H9 (cell line): ENCODE results near the gene LMCD1. TPM values are rescaled to one million over a fixed set of nuclear protein-coding genes. Genes with fewer than 3 reads are reported as not detected.

Experiments
- DNase-seq: peaks from one replicate; pipeline ENCODE4 v3.0.0-alpha.2; 2017
- H2AFZ ChIP-seq: one replicate; pipeline ENCODE4 v1.6.1; 2013; ENCODE audit warnings: mild to moderate bottlenecking, low read length, control low read depth, moderate library complexity
- H2AK5ac ChIP-seq: 2 replicates; pipeline ENCODE4 v1.6.1; 2013; ENCODE audit warnings: low read length, control low read depth, mixed read lengths; ENCODE audit not compliant: insufficient read length
- H2BK120ac ChIP-seq: one replicate; pipeline ENCODE4 v1.6.1; 2013; ENCODE audit warnings: low read depth, mild to moderate bottlenecking, low read length, control low read depth, inconsistent platforms; ENCODE audit not compliant: poor library complexity, severe bottlenecking
- H2BK12ac ChIP-seq: 2 replicates; pipeline ENCODE4 v1.6.1; 2013; ENCODE audit warnings: low read length, control low read depth, mixed read lengths, low read depth; ENCODE audit not compliant: insufficient read length
- H2BK15ac ChIP-seq: 2 replicates; pipeline ENCODE4 v1.6.1; 2013; ENCODE audit warnings: low read depth, low read length, control low read depth
- H2BK20ac ChIP-seq: one replicate; pipeline ENCODE4 v1.6.1; 2013; ENCODE audit warnings: low read depth, mild to moderate bottlenecking, low read length, control low read depth, inconsistent platforms; ENCODE audit not compliant: poor library complexity, severe bottlenecking
- H2BK5ac ChIP-seq: 2 replicates; pipeline ENCODE4 v1.6.1; 2013; ENCODE audit warnings: low read length, control low read depth, mixed read lengths; ENCODE audit not compliant: insufficient read length
- H3K14ac ChIP-seq: 2 replicates; pipeline ENCODE4 v1.6.1; 2013; ENCODE audit warnings: low read length, control low read depth; ENCODE audit not compliant: insufficient read depth
- H3K18ac ChIP-seq: 2 replicates; pipeline ENCODE4 v1.6.1; 2013; ENCODE audit warnings: low read depth, mild to moderate bottlenecking, mixed read lengths, low read length, control low read depth; ENCODE audit not compliant: insufficient read length
- H3K23ac ChIP-seq: 2 replicates; pipeline ENCODE4 v1.6.1; 2013; ENCODE audit warnings: low read length, control low read depth, mixed read lengths, low read depth; ENCODE audit not compliant: insufficient read length
- H3K23me2 ChIP-seq: 2 replicates; pipeline ENCODE4 v1.6.1; 2013; ENCODE audit warnings: low read depth, mild to moderate bottlenecking, mixed read lengths, low read length, control low read depth; ENCODE audit not compliant: insufficient read length, poor library complexity, severe bottlenecking
- H3K27ac ChIP-seq: 2 replicates; pipeline ENCODE4 v1.5.1; 2013; ENCODE audit warnings: low read length, control low read depth, mixed read lengths, low read depth; ENCODE audit not compliant: insufficient read length
- H3K27me3 ChIP-seq: 2 replicates; pipeline ENCODE4 v1.6.1; 2013; ENCODE audit warnings: low read length, control low read depth, inconsistent platforms; ENCODE audit not compliant: insufficient read depth
- H3K4ac ChIP-seq: 2 replicates; pipeline ENCODE4 v1.6.1; 2013; ENCODE audit warnings: low read depth, mild to moderate bottlenecking, control low read depth, inconsistent platforms, low read length, moderate library complexity
- H3K4me1 ChIP-seq: 2 replicates; pipeline ENCODE4 v1.6.1; 2013; ENCODE audit warnings: low read length, control low read depth, inconsistent platforms; ENCODE audit not compliant: insufficient read depth
- H3K4me2 ChIP-seq: 2 replicates; pipeline ENCODE4 v1.6.1; 2013; ENCODE audit warnings: low read length, control low read depth, mixed read lengths; ENCODE audit not compliant: insufficient read length, insufficient read depth
- H3K56ac ChIP-seq: 2 replicates; pipeline ENCODE4 v1.6.1; 2013; ENCODE audit warnings: low read depth, mild to moderate bottlenecking, mixed read lengths, low read length, control low read depth; ENCODE audit not compliant: insufficient read length
- H3K79me1 ChIP-seq: 2 replicates; pipeline ENCODE4 v1.6.1; 2013; ENCODE audit warnings: low read depth, mild to moderate bottlenecking, moderate library complexity, low read length, control low read depth, inconsistent platforms; ENCODE audit not compliant: insufficient read depth, poor library complexity, severe bottlenecking
- H3K79me2 ChIP-seq: 2 replicates; pipeline ENCODE4 v1.6.1; 2013; ENCODE audit warnings: low read length, control low read depth, inconsistent platforms; ENCODE audit not compliant: insufficient read depth
- H3K9ac ChIP-seq: 2 replicates; pipeline ENCODE4 v1.6.1; 2013; ENCODE audit warnings: low read length, control low read depth, mixed read lengths; ENCODE audit not compliant: insufficient read length; ENCODE audit errors: extremely low read depth
- H3K9me3 ChIP-seq: one replicate; pipeline ENCODE4 v1.6.1; 2013; ENCODE audit warnings: low read depth, low read length, inconsistent platforms; ENCODE audit not compliant: control insufficient read depth
- H3T11ph ChIP-seq: one replicate; pipeline ENCODE4 v1.6.1; 2013; ENCODE audit warnings: mild to moderate bottlenecking, low read length, control low read depth, inconsistent platforms
- H4K20me1 ChIP-seq: one replicate; pipeline ENCODE4 v1.6.1; 2013; ENCODE audit not compliant: control insufficient read depth, insufficient read length, insufficient read depth
- H4K5ac ChIP-seq: 2 replicates; pipeline ENCODE4 v1.6.1; 2013; ENCODE audit warnings: low read depth, mild to moderate bottlenecking, mixed read lengths, low read length, control low read depth; ENCODE audit not compliant: insufficient read length
- H4K8ac ChIP-seq: replicated peaks from 2 replicates; pipeline ENCODE4 v1.6.1; 2013; ENCODE audit warnings: low read length, control low read depth, mixed read lengths, low read depth; ENCODE audit not compliant: insufficient read length
- H4K91ac ChIP-seq: 2 replicates; pipeline ENCODE4 v1.6.1; 2013; ENCODE audit warnings: low read depth, mild to moderate bottlenecking, moderate library complexity, mixed read lengths, low read length, control low read depth; ENCODE audit not compliant: insufficient read length
- H3K27ac Mint-ChIP-seq, 3 experiments: 2 replicates in 2 of 3; 3 replicates in 1 of 3; pipeline ENCODE4 v1.8.0; 2020 to 2021; ENCODE audit warnings: mixed read lengths in 3 of 3, mild to moderate bottlenecking in 1 of 3, moderate library complexity in 1 of 3
- H3K27me3 Mint-ChIP-seq: 2 replicates; pipeline ENCODE4 v1.8.0; 2021; ENCODE audit warnings: low read depth, mild to moderate bottlenecking, moderate library complexity, mixed read lengths
- H3K36me3 Mint-ChIP-seq, 3 experiments: 2 replicates in 2 of 3; 3 replicates in 1 of 3; pipeline ENCODE4 v1.8.0; 2020 to 2021; ENCODE audit warnings: low read depth in 3 of 3, mixed read lengths in 3 of 3; ENCODE audit not compliant: insufficient read depth in 1 of 3
- H3K4me1 Mint-ChIP-seq, 2 experiments: 2 replicates each; pipeline ENCODE4 v1.8.0; 2020; ENCODE audit warnings: mixed read lengths in 2 of 2
- H3K4me3 Mint-ChIP-seq, 2 experiments: 2 replicates in 1 of 2; 3 replicates in 1 of 2; pipeline ENCODE4 v1.8.0; 2020 to 2021; ENCODE audit warnings: mild to moderate bottlenecking in 2 of 2, mixed read lengths in 2 of 2, moderate library complexity in 1 of 2
- H3K9me3 Mint-ChIP-seq, 2 experiments: 2 replicates in 1 of 2; 3 replicates in 1 of 2; pipeline ENCODE4 v1.8.0; 2020; ENCODE audit warnings: mild to moderate bottlenecking in 2 of 2, mixed read lengths in 2 of 2, moderate library complexity in 1 of 2
- CTCF ChIP-seq: fragments of 200-600 bp; sonication (generic); conservative IDR thresholded peaks from 3 replicates; pipeline ENCODE4 v1.8.0; 2021; ENCODE audit warnings: antibody characterized with exemption, mild to moderate bottlenecking
- WGBS: extraction: QIAGEN DNeasy Blood & Tissue Kit; methylation state at CpG from one replicate; pipeline ENCODE4 v1.1.7; 2013; ENCODE audit warnings: missing lambda C conversion rate, low lambda C conversion rate, mixed read lengths; ENCODE audit not compliant: insufficient read length; ENCODE audit errors: extremely low coverage; 5-methylcytosine and 5-hydroxymethylcytosine counted together
- total RNA-seq: library from RNA; stranded (reverse); gene quantifications from 2 replicates; pipeline ENCODE4 v1.2.1, GENCODE V29; 2021

LMCD1 gene
- total RNA-seq, 1 experiment from 2014 or later: 19.2 TPM

DNA sequence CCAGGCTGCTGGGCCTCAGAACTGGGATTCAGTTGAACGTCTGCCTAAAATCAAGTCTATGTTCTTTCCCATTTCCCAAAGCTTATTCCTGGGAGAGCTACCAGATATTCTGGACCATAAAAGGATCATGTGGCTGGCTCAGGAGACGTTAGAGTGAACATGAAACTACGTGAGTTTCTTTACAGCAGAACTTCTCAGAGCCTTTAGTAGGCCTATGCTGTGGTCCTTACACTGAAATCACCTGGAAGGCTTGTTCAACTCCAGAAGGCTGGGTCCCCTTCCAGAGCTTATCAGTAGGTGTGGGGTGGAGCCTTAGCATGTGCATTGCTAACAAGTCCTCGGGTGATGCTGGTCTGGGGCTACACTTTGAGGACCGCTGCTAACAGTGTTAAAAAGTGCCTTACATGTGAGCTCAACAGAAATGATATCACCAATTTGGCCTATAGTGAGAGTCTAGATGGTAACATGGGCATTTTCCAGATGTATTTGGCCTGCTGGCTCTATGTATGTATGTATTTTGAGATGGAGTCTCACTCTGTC, 50.7 kb downstream of the LMCD1 start:
- Histone ChIP-seq H3K79me1 (no peaks in the 10 kb centered on the region), H4K91ac (no peak overlapping the region), H2AK5ac (no peak overlapping the region), H4K5ac (no peak overlapping the region), H3K14ac (no peak overlapping the region), H3K56ac (no peak overlapping the region), H3K27me3 (no peaks in the 10 kb centered on the region), H3K23ac (no peak overlapping the region), H4K8ac (no peak overlapping the region), H2BK15ac (no peak overlapping the region), H2BK12ac (no peak overlapping the region), H3K9ac (no peak overlapping the region), H3K4me2 (no peak overlapping the region), H3K18ac (no peak overlapping the region), H4K20me1 (no peaks in the 10 kb centered on the region), H3K9me3 (no peaks in the 10 kb centered on the region), H3T11ph (no peak overlapping the region), H3K23me2 (no peaks in the 10 kb centered on the region), H3K79me2 (no peaks in the 10 kb centered on the region), H3K27ac (no peak overlapping the region), H2AFZ (no peak overlapping the region), H2BK120ac (no peak overlapping the region), H2BK5ac (no peak overlapping the region), H2BK20ac (no peak overlapping the region), H3K4me1 (no peaks in the 10 kb centered on the region; the same call in 1 of the 2 replicates), H3K4ac (no peak overlapping the region)
- no peak for DNase-seq
- Mint-ChIP-seq H3K4me1 (peaks cover 17 to 33% of the 10 kb centered on the region in 2 experiments), H3K4me3 (no peak overlapping the region), H3K27me3 (no peaks in the 10 kb centered on the region), H3K36me3 (peaks cover 0 to 25% (median 13%) of the 10 kb centered on the region in 3 experiments; a peak in 3 of 7 replicates), H3K27ac (no peak overlapping the region), H3K9me3 (no peaks in the 10 kb centered on the region)
- no CpG with 5 or more reads among the region's 5 CpGs for WGBS
- TF ChIP-seq CTCF: no peak
